HCT116 (cell line): ENCODE measurements around the gene KRT6A. TPM values are rescaled to one million over a fixed set of nuclear protein-coding genes. Genes with fewer than 3 reads are reported as not detected.

Experiments
- ATAC-seq: fragments of 200-7000 bp; cut with Tn5 transposase; 2 replicates; pipeline ENCODE4 v1.9.1; 2020; ENCODE audit warnings: mild to moderate bottlenecking, moderate library complexity
- BruUV-seq: library from RNA; stranded (reverse); fragments of 400-500 nt; replicated peaks from 2 replicates; lab custom pipeline; 2021; lab: Mats Ljungman, UMichigan
- CTCF ChIA-PET: fragments of 300-600 bp; sonication (Branson Sonifier 250); formaldehyde crosslinking; loops from one replicate; lab custom pipeline; 2021; ENCODE audit warnings: antibody characterized with exemption; lab: Charles Lee
- POLR2A ChIA-PET: fragments of 300-600, 350-600 bp; sonication (Branson Sonifier 250); formaldehyde crosslinking; loops from one replicate; lab custom pipeline; 2021; ENCODE audit warnings: antibody characterized with exemption; lab: Charles Lee
- RAD21 ChIA-PET, 2 experiments: fragments of 300-600 bp; sonication (Branson Sonifier 250); formaldehyde crosslinking; loops; one replicate each; lab custom pipeline; 2023; ENCODE audit warnings: low total read pairs in 2 of 2; ENCODE audit not compliant: uncharacterized antibody in 2 of 2, unreplicated experiment in 2 of 2, low non-redundant PET in 1 of 2; lab: Charles Lee
- DNase-seq: peaks from one replicate; pipeline ENCODE4 v3.0.0-alpha.2; 2010; ENCODE audit warnings: low read depth, low spot score
- H2AFZ ChIP-seq: fragments of 200-600 bp; shearing (Covaris generic), sonication (generic); 2 replicates; pipeline ENCODE4 v1.6.1; 2017; ENCODE audit warnings: low read depth, mixed run types, mixed read lengths, antibody characterized with exemption, low read length; ENCODE audit not compliant: poor library complexity, severe bottlenecking
- H3K27ac ChIP-seq: 2 replicates; pipeline ENCODE4 v1.5.1; 2012; ENCODE audit warnings: low read depth, low read length
- H3K27me3 ChIP-seq: fragments of 200-600 bp; sonication (generic); 2 replicates; pipeline ENCODE4 v1.6.1; 2016; ENCODE audit warnings: mixed run types, low read length, mixed read lengths; ENCODE audit not compliant: insufficient read depth
- H3K36me3 ChIP-seq, 2 experiments: fragments of 200-500 bp in 1 of 2; fragments of 200-600 bp in 1 of 2; sonication (Bioruptor generic) in 1 of 2; sonication (generic) in 1 of 2; 2 replicates each; pipeline versions ENCODE4 v1.5.1 to v1.6.1; 2014 to 2016; ENCODE audit warnings: low read length in 2 of 2, inconsistent platforms in 1 of 2, mixed read lengths in 1 of 2, mixed run types in 1 of 2; ENCODE audit not compliant: insufficient read depth in 2 of 2, control insufficient read depth in 1 of 2
- H3K4me1 ChIP-seq, 2 experiments: fragments of 200-600 bp in 1 of 2; sonication (generic) in 1 of 2; 2 replicates each; pipeline versions ENCODE4 v1.5.1 to v1.6.1; 2012 to 2017; ENCODE audit warnings: low read length in 2 of 2, inconsistent platforms in 1 of 2, mild to moderate bottlenecking in 1 of 2, mixed read lengths in 1 of 2, mixed run types in 1 of 2, moderate library complexity in 1 of 2; ENCODE audit not compliant: insufficient read depth in 2 of 2, control insufficient read depth in 1 of 2
- H3K4me2 ChIP-seq: fragments of 200-600 bp; sonication (generic); 2 replicates; pipeline ENCODE4 v1.6.1; 2017; ENCODE audit warnings: mixed run types, low read length, mixed read lengths
- H3K4me3 ChIP-seq, 2 experiments: fragments of 200-600 bp in 1 of 2; sonication (generic) in 1 of 2; replicated peaks in 1 of 2; 2 replicates each; pipeline ENCODE4 v1.5.1; 2011 to 2016; ENCODE audit warnings: low read length in 2 of 2, control low read depth in 1 of 2, low read depth in 1 of 2, mild to moderate bottlenecking in 1 of 2, mixed read lengths in 1 of 2, mixed run types in 1 of 2
- H3K79me2 ChIP-seq: fragments of 200-600 bp; sonication (generic); 2 replicates; pipeline ENCODE4 v1.6.1; 2017; ENCODE audit warnings: mild to moderate bottlenecking, mixed run types, low read length, moderate library complexity, mixed read lengths; ENCODE audit not compliant: insufficient read depth
- H3K9ac ChIP-seq: fragments of 200-600 bp; sonication (generic); 2 replicates; pipeline ENCODE4 v1.6.1; 2016; ENCODE audit warnings: low read length, mixed read lengths
- H3K9me2 ChIP-seq: fragments of 200-600 bp; sonication (generic), shearing (Covaris generic); 2 replicates; pipeline ENCODE4 v1.6.1; 2017; ENCODE audit warnings: mixed run types, mild to moderate bottlenecking, moderate library complexity; ENCODE audit not compliant: insufficient read depth
- H3K9me3 ChIP-seq, 2 experiments: fragments of 200-500 bp in 1 of 2; fragments of 200-600 bp in 1 of 2; sonication (Bioruptor generic) in 1 of 2; sonication (generic) in 1 of 2; 2 replicates each; pipeline ENCODE4 v1.6.1; 2014 to 2017; ENCODE audit warnings: low read length in 2 of 2, mixed read lengths in 2 of 2, inconsistent platforms in 1 of 2, low read depth in 1 of 2, mild to moderate bottlenecking in 1 of 2, mixed run types in 1 of 2, moderate library complexity in 1 of 2; ENCODE audit not compliant: control insufficient read depth in 1 of 2, insufficient read depth in 1 of 2
- H4K20me1 ChIP-seq: fragments of 200-600 bp; sonication (generic), shearing (Covaris generic); 2 replicates; pipeline ENCODE4 v1.6.1; 2017; ENCODE audit warnings: mixed run types, mild to moderate bottlenecking, moderate library complexity; ENCODE audit not compliant: insufficient read depth
- CBX3 ChIP-seq: IDR thresholded peaks from 2 replicates; pipeline ENCODE4 v1.6.1; 2012; ENCODE audit warnings: low read depth
- EGR1 ChIP-seq: IDR thresholded peaks from 2 replicates; pipeline ENCODE4 v1.6.1; 2012; ENCODE audit warnings: low read depth
- JUND ChIP-seq: IDR thresholded peaks from 2 replicates; pipeline ENCODE4 v1.6.1; 2012
- POLR2AphosphoS5 ChIP-seq: IDR thresholded peaks from 2 replicates; pipeline ENCODE4 v1.6.1; 2011; ENCODE audit warnings: mild to moderate bottlenecking, low read depth, low read length, moderate library complexity
- RAD21 ChIP-seq: IDR thresholded peaks from 2 replicates; pipeline ENCODE4 v1.6.1; 2012; ENCODE audit warnings: low read depth, mild to moderate bottlenecking
- SP1 ChIP-seq: IDR thresholded peaks from 2 replicates; pipeline ENCODE4 v1.6.1; 2012; ENCODE audit warnings: low read depth
- SRF ChIP-seq: IDR thresholded peaks from 2 replicates; pipeline ENCODE4 v1.6.1; 2012; ENCODE audit warnings: low read depth
- TCF7L2 ChIP-seq: IDR thresholded peaks from 2 replicates; pipeline ENCODE4 v1.7.0; 2011; ENCODE audit warnings: borderline replicate concordance, inconsistent platforms; ENCODE audit not compliant: insufficient read depth, insufficient read length; ENCODE audit errors: extremely low read depth
- YY1 ChIP-seq: IDR thresholded peaks from 2 replicates; pipeline ENCODE4 v1.6.1; 2011; ENCODE audit warnings: low read length, low read depth, moderate library complexity, mild to moderate bottlenecking; ENCODE audit not compliant: insufficient replicate concordance; ENCODE audit errors: extremely low read depth
- ZNF274 ChIP-seq: fragments of 200-500 bp; sonication (Bioruptor generic); IDR thresholded peaks from 2 replicates; pipeline ENCODE4 v1.6.1; 2014; ENCODE audit warnings: mild to moderate bottlenecking, low read depth, low read length, inconsistent platforms
- intact Hi-C: fragments of 100-400 bp; cut with micrococcal nuclease; formaldehyde crosslinking; loops from 2 replicates; pipeline ENCODE4 v1.10.0; 2022
- total RNA-seq: library from RNA; stranded (reverse); gene quantifications from one replicate; pipeline ENCODE4 v1.2.1, GENCODE V29; 2021; ENCODE audit not compliant: unreplicated experiment
- TF ChIP-seq, protein P1 (sequence below): IDR thresholded peaks from 2 replicates; pipeline ENCODE4 v1.6.1; 2012
- TF ChIP-seq, protein P2 (sequence below): IDR thresholded peaks from 2 replicates; pipeline ENCODE4 v1.6.1; 2012
- TF ChIP-seq, protein P3 (sequence below): IDR thresholded peaks from 2 replicates; pipeline ENCODE4 v1.6.1; 2012; ENCODE audit warnings: low read depth

The KRT6A gene
- total RNA-seq, 1 experiment from 2014 or later = 0.66 TPM

DNA sequence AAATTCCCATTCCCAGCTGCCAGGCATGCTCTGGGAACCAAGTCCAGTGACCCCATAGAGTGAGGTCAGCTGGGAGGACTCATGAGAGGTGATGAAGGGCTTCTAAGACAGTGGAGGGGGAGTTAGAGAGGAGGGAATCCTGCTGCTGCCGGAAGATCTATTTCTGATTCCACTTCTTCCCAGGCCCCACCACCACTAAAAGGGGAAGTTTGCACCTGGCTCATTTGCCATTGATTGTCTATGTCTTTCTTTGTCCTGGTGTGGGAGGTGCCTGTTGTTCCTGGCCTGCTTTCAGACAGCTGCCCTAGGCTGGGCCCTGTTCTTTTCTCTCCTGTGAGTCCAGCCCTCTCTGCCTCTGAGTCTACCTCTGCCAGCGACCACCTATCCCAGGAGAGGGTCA, 3.0 kb upstream of the KRT6A start:
- DNase-seq = no peak
- CTCF ChIA-PET = no interaction called here
- Histone ChIP-seq H3K4me3 (peak overlapping the region in 1 of 2 experiments; percentile 30; a peak in 1 of 4 replicates), H3K9me3 (no peaks in the 10 kb centered on the region), H2AFZ (no peak overlapping the region), H3K36me3 (no peaks in the 10 kb centered on the region), H3K4me2 (peak overlapping the region; percentile 73), H3K27ac (peak overlapping the region; percentile 80), H3K4me1 (peaks cover 29 to 72% of the 10 kb centered on the region in 2 experiments), H3K27me3 (no peaks in the 10 kb centered on the region), H4K20me1 (no peaks in the 10 kb centered on the region), H3K9ac (peak overlapping the region; percentile 59), H3K79me2 (no peaks in the 10 kb centered on the region), H3K9me2 (no peaks in the 10 kb centered on the region)
- no peak for TF ChIP-seq YY1
- TF ChIP-seq, protein P1, sequence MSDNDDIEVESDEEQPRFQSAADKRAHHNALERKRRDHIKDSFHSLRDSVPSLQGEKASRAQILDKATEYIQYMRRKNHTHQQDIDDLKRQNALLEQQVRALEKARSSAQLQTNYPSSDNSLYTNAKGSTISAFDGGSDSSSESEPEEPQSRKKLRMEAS = no peak
- no peak for TF ChIP-seq JUND
- TF ChIP-seq, protein P2, sequence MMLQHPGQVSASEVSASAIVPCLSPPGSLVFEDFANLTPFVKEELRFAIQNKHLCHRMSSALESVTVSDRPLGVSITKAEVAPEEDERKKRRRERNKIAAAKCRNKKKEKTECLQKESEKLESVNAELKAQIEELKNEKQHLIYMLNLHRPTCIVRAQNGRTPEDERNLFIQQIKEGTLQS = no peak
- no peak for TF ChIP-seq SRF
- no peak for TF ChIP-seq TCF7L2
- TF ChIP-seq CBX3 = no peak
- no peak for TF ChIP-seq ZNF274
- no peak for TF ChIP-seq POLR2AphosphoS5
- no peak for TF ChIP-seq SP1
- no peak for TF ChIP-seq RAD21
- TF ChIP-seq, protein P3, sequence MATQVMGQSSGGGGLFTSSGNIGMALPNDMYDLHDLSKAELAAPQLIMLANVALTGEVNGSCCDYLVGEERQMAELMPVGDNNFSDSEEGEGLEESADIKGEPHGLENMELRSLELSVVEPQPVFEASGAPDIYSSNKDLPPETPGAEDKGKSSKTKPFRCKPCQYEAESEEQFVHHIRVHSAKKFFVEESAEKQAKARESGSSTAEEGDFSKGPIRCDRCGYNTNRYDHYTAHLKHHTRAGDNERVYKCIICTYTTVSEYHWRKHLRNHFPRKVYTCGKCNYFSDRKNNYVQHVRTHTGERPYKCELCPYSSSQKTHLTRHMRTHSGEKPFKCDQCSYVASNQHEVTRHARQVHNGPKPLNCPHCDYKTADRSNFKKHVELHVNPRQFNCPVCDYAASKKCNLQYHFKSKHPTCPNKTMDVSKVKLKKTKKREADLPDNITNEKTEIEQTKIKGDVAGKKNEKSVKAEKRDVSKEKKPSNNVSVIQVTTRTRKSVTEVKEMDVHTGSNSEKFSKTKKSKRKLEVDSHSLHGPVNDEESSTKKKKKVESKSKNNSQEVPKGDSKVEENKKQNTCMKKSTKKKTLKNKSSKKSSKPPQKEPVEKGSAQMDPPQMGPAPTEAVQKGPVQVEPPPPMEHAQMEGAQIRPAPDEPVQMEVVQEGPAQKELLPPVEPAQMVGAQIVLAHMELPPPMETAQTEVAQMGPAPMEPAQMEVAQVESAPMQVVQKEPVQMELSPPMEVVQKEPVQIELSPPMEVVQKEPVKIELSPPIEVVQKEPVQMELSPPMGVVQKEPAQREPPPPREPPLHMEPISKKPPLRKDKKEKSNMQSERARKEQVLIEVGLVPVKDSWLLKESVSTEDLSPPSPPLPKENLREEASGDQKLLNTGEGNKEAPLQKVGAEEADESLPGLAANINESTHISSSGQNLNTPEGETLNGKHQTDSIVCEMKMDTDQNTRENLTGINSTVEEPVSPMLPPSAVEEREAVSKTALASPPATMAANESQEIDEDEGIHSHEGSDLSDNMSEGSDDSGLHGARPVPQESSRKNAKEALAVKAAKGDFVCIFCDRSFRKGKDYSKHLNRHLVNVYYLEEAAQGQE = no peak
- TF ChIP-seq EGR1 = no peak
- POLR2A ChIA-PET = no interaction called here
- no TSS peak for BruUV-seq
- intact Hi-C loops = no loop called here
- peak; percentile 64 for ATAC-seq
- RAD21 ChIA-PET = no interaction called here
